ENCODE results near the gene MBOAT1.

- TF ChIP-seq CTCF (IDR thresholded peaks at IDR 0.05; ENCODE audit: poor library complexity), result no peak
- TF ChIP-seq EZH2 (IDR thresholded peaks at IDR 0.05; ENCODE audit: borderline replicate concordance), result no peak
Observed at GRCh38 chr6:20168690-20169089, 43.6 kb downstream of the MBOAT1 start.

All from hepatocyte (in vitro differentiated cells).